ENCODE data around the gene FAM53B.

- no peak for TF ChIP-seq EZH2 (IDR thresholded peaks at IDR 0.05; ENCODE audit: insufficient read depth, poor library complexity, severe bottlenecking)
- no peak for TF ChIP-seq EZH2phosphoT487 (IDR thresholded peaks at IDR 0.05; ENCODE audit: insufficient read depth, low read depth)
Measured at GRCh38 chr10:124644236-124644635, 99.9 kb downstream of the FAM53B start.
